Nephron progenitor cell (in vitro differentiated cells): ENCODE measurements around the gene ST6GALNAC2.
"Not testable (repeated sequence)": the region's sequence is repeated elsewhere in the genome, so short reads cannot be mapped to it uniquely, and the experiment has no call there.

Experiments
- DNase-seq: peaks from one replicate; pipeline ENCODE4 v3.0.0; 2021
- H3K27ac Mint-ChIP-seq: 2 replicates; pipeline ENCODE4 v1.8.0; 2021; ENCODE audit warnings: mild to moderate bottlenecking, moderate library complexity, mixed read lengths
- H3K27me3 Mint-ChIP-seq: 2 replicates; pipeline ENCODE4 v1.8.0; 2021; ENCODE audit warnings: mild to moderate bottlenecking, low read depth, mixed read lengths; ENCODE audit not compliant: poor library complexity
- H3K36me3 Mint-ChIP-seq: 2 replicates; pipeline ENCODE4 v1.8.0; 2021; ENCODE audit warnings: low read depth, mixed read lengths
- H3K4me1 Mint-ChIP-seq: 2 replicates; pipeline ENCODE4 v1.8.0; 2021; ENCODE audit warnings: mixed read lengths
- H3K4me3 Mint-ChIP-seq: 2 replicates; pipeline ENCODE4 v1.8.0; 2021; ENCODE audit warnings: mild to moderate bottlenecking, moderate library complexity, mixed read lengths
- H3K9me3 Mint-ChIP-seq: 2 replicates; pipeline ENCODE4 v1.8.0; 2021; ENCODE audit warnings: mild to moderate bottlenecking, moderate library complexity, mixed read lengths
- TF ChIP-seq, protein P1 (sequence below): fragments of 200-600 bp; sonication (generic); IDR thresholded peaks from 2 replicates; pipeline ENCODE4 v1.5.0; 2021; ENCODE audit warnings: antibody characterized with exemption

The ST6GALNAC2 gene

DNA sequence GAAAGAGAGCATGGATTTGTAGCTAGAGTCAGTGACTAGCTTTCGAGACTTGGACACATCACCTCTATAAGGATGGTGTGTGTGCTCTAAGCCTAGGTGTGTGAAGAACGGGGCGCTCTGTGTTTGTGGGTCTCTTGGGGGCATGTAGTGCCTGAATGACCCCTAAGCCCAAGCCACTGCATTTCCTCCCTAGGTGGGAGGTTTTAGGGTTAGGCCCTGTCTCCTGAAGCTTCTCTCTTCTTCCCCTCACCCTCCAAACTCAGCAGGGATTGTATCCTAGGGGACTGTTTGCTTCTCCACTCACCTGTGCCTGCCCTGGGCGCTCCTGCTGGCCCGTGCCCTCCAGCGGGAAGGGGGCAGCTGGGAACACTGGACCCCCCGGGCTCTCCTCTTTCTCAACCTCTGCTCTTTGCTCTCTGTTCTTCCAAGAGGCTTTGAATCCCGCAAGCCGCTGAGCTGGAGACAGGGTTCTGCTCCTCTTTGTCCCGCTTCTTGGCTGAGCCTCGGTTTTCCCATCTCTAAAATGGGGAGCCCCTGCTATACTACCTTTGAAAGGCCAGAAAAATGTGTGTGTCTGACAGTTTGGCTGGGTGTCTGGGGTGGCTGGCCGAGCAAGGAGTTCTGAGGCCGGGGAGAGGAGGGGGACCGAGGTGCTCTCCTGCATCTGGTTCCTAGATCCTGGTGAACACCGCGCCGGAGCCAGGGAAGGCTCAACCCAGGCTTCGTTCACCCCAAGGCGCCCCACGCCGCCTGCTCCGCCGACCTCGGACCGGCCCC, 49.0 kb downstream of the ST6GALNAC2 start:
- Mint-ChIP-seq H3K9me3 (no peaks in the 10 kb centered on the region), H3K4me3 (peak overlapping the region; percentile 56), H3K4me1 (peaks cover 61% of the 10 kb centered on the region), H3K27ac (no peak overlapping the region), H3K36me3 (no peaks in the 10 kb centered on the region), H3K27me3 (peaks cover 66% of the 10 kb centered on the region)
- DNase-seq = no peak
- TF ChIP-seq, protein P1, sequence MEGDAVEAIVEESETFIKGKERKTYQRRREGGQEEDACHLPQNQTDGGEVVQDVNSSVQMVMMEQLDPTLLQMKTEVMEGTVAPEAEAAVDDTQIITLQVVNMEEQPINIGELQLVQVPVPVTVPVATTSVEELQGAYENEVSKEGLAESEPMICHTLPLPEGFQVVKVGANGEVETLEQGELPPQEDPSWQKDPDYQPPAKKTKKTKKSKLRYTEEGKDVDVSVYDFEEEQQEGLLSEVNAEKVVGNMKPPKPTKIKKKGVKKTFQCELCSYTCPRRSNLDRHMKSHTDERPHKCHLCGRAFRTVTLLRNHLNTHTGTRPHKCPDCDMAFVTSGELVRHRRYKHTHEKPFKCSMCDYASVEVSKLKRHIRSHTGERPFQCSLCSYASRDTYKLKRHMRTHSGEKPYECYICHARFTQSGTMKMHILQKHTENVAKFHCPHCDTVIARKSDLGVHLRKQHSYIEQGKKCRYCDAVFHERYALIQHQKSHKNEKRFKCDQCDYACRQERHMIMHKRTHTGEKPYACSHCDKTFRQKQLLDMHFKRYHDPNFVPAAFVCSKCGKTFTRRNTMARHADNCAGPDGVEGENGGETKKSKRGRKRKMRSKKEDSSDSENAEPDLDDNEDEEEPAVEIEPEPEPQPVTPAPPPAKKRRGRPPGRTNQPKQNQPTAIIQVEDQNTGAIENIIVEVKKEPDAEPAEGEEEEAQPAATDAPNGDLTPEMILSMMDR = no peak

DNA sequence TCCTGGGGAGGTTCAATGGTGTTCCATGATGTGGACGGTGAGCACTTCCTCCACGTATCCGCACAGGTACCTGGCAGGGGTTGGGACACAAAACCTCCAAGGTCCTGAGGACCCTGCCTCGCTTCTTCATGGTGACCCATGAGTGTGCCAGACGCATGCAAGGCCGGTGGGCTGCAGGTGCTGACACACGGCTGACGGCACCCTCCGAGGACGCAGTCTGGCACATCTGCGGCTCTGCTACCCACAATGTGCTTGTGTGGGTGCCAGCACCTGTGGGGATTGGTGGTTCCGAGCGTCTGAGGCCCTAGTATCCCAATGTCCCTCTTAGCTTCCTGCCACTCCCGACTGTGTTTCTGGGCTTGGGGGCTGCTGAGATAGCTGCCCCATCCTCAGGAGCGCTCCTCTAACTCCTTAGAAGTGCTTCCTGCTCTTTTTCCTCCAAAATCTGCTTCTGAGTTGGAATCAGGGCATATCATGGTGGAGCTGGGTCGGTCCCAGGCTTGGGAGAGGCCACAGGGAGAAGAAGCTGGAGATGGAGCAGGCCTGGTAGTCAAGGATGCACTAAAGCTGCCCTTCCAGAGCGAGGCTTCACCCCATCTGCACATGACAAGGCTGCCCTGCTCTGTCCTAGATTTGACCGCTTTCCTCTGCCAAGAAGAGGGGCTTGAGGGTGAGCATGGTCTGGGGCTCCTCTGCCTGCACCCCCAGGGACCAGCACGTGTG, 49.7 kb downstream of the ST6GALNAC2 start:
- peaks cover 58% of the 10 kb centered on the region for H3K4me1 Mint-ChIP-seq
- H3K4me3 Mint-ChIP-seq = peak overlapping the region; percentile 44
- H3K27ac Mint-ChIP-seq = no peak overlapping the region
- DNase-seq = no peak
- H3K36me3 Mint-ChIP-seq = no peaks in the 10 kb centered on the region
- TF ChIP-seq, protein P1 = no peak
- H3K27me3 Mint-ChIP-seq = peaks cover 61% of the 10 kb centered on the region
- H3K9me3 Mint-ChIP-seq = no peaks in the 10 kb centered on the region

DNA sequence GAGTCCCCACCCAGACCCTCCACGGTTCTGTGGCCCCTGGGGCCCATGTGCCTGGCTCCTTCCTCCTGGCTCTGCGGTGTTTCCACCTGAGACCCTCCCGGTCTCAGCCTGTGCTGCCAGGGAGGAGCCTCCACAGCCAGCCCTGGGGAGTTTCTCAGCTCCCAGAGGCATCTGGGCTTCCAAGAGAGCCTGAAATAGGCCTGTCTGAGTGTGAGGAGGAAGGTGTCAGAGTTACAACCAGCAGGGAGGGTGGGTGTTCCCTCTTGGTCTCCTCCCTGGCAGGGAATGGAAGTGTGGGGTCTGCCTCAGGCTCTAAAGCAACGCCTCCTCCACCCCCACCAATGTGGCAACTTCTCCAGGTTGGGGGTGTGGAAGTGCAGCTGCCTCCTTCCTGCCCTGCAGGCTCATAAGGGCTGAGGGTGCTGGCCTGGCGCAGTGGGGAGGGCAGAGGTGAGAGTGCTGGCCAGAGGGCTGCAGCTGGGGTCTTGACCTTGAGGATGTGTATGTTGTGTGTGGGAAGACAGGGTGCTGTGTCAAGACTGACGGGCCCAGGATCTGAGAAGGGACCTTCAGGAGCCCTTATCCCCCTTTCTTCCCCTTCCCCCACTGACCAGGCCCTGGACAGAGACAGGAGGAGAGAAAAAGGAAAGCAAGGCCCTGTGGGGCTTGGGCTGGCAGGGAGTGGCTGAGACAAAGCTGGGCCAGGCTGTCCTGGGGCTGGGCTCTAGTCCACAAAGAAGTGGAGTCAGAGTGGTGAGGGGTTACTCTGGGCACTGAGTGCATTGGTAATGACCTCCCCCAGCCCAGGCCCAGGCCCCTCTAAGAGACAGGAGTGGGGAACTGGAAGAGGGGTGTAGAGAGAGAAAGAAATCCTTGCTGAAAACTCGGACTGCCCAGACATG, 50.6 kb downstream of the ST6GALNAC2 start:
- H3K27me3 Mint-ChIP-seq = peaks cover 54% of the 10 kb centered on the region
- H3K9me3 Mint-ChIP-seq = no peaks in the 10 kb centered on the region
- no peak for DNase-seq
- TF ChIP-seq, protein P1 = no peak
- H3K4me3 Mint-ChIP-seq = peak overlapping the region; percentile 6
- H3K36me3 Mint-ChIP-seq = no peaks in the 10 kb centered on the region
- peaks cover 57% of the 10 kb centered on the region for H3K4me1 Mint-ChIP-seq
- peak overlapping the region; percentile 88 for H3K27ac Mint-ChIP-seq

DNA sequence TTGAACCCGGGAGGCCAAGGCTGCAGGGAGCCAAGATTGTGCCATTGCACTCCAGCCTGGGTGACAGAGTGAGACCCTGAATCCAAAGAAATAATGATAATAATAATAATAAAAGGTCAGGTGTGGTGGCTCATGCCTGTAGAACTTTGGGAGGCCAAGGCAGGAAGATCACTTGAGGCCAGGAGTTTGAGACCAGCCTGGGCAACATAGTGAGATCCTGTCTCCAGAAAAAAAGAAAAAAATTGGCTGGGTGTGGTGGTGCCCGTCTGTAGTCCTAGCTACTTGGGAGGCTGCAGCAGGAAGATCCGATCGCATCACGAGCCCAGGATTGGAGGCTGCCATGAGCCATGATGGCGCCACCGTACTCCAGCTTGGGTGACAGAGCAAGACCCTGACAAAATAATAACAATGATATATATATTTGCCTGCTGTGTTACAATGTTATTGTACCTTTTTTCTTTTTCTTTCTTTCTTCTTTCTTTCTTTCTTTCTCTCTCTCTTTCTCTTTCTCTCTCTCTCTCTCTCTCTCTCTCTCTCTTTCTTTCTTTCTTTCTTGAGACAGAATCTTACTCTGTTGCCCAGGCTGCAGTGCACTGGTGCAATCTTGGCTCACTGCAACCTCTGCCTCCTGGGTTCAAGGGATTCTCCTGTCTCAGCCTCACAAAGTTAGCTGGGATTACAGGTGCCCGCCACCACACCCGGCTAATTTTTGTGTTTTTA, 51.9 kb downstream of the ST6GALNAC2 start:
- Mint-ChIP-seq H3K27me3 (peaks cover 44% of the 10 kb centered on the region), H3K4me1 (peaks cover 60% of the 10 kb centered on the region)
- not testable (repeated sequence) for DNase-seq, H3K36me3 Mint-ChIP-seq, H3K4me3 Mint-ChIP-seq, H3K27ac Mint-ChIP-seq, H3K9me3 Mint-ChIP-seq

DNA sequence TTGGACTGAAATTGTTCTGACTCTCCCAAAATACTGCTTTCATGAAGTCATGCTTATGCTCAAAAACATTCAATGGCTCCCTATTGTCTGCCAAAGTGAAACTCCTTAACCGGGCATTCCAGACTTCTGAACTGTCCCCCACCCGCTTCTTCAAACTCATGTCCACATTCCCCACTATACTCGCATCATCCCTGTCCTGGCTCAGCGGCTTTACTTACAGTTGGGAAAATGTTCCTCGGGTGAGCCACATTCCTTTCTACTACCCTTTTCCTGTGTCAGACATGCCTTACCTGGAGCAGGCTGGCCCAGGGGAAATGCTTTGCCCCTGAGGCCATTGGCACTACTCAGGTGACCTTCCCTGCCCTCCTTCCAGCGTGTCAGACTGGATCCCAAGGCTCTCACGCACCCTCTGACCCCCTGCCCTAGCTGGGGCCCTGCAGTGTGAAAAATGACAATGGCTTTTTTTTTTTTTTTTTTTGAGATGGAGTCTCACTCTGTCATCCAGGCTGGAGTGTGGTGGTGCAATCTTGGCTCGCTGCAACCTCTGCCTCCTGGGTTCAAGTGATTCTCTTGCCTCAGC, 53.5 kb downstream of the ST6GALNAC2 start:
- Mint-ChIP-seq H3K27ac (peak overlapping the region; percentile 89), H3K36me3 (no peaks in the 10 kb centered on the region), H3K4me1 (peaks cover 71% of the 10 kb centered on the region), H3K4me3 (peak overlapping the region; percentile 34), H3K27me3 (peaks cover 31% of the 10 kb centered on the region), H3K9me3 (no peaks in the 10 kb centered on the region)
- TF ChIP-seq, protein P1 = no peak
- DNase-seq = no peak
